Anterior cingulate cortex (tissue), 58 donors: ENCODE data around the gene JMJD6.

Source experiments
- DNase-seq, 58 donors: peaks; one replicate each; lab custom pipeline; 2025; lab: John Stamatoyannopoulos, UW

The JMJD6 gene

DNA sequence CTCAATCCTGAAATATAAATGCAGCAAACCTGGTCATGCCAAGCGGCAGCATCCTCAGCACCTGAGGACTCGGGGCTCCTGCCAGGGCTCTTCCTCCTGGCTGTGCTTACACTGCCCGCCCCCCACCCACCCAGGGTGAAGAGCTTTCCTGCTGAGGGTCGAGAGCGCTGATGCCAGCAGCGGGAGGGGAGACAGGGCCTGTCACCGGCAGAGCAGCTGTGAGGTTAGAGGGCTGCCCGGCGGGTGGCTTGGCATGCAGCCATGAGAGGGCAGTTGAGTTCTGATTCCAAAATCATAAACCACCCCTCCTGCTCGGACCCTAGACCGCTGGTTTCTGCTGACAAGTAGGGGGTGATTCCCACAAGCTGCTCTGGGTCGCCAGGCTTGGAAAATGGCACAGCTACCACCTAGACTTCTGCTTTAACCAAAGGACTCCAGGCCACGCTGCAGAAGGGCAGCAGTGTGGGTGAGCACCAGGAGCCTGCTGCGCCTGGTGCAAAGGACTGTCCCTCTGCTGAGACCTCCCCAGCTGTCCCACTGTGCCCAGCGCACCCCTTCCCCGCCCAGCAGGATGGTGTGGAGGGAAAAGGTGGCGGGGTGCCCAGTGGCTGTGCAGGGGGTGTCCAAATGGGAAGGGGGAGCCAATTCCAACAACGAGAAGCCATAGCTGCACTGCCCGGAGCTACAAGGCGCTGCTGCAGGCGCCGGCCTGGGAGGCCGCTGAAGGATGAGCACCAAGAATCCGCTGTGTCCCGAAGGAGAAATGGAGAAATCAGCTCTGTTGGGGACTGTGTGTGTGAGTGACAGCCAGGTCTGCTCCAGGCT is 42.3 kb downstream of the JMJD6 start:
- no peak for DNase-seq

DNA sequence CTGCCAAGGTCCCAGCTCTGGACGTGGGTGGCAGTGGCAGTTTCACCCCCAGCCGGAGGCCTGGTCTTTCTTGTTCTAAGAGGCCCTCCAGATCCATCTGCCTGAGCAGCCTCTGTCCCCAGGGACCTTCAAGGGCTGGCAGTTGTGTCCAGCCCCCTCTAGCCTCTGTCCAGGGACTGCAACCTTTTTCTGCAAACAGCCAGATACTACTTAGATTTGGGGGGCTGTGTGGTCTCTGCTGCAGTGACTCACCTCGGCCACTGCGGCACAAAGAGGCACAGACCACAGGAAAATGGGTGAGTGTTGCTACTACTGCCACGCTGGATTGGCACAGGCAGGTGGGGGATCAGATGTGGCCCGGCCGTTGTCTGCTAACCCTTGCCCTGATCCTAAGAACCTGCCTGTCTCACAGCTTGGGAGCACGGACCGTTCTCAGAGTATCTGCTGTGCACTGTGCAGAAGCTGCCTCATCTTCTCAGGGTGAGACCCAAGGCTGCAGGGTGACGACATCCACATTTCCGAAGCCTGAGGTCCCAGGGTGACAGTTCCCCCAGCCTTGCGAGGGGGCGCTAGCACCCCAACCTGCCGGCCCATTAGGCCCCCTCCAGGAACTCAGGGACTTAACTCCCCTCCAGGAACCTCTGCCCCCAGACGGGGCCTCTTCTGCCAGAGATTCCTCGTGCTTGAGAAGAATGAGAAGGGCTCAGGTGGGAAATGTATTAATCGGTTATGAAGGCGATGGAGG is 43.2 kb downstream of the JMJD6 start:
- no peak for DNase-seq

GRCh38 chr17:76682296-76682695 is 44.1 kb downstream of the JMJD6 start:
- peak in 1 of 58 donors; percentile 36 for DNase-seq

DNA sequence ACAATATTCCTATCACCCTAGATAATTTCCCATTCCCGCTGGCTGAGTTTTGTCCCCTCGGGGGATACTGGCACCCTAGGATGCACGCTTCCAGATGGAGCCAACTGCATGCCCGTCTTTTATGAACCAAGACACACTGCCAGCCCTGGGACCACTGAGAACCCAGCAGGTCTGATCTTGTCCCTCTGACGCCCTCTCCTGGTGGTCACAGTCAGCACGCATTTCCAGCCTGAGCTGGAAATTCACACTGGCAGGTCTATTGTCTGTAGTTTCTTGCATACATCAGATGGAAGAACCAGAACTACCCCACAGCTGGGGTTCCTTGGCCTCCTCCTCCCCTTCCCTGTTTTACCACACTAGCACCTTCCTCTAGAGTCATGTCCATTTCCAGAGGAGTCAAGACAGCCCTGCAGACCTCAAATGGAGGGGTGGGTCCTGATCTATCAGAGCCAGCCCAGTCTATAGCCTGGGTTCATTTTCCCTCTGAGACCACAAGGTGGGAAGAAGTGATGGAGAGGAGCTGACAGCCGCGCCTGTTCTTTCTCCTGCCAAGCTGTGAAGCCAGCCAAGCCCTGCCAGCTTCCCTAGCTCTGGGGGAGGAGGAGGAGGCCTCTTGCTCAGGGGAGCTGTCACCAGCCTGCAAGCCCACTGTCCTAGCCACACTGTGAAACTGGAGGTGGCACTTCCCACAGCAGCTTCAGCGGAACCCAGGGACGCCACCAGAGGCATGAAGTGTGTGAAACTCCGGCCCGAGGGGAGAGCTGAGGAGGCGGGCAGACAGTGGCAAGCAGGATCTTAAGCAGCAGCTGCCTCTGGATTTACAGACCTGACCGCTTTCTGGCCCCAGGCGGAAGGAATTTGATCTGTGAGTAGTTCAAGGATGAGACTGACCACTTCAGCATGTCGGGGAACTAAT is 44.9 kb downstream of the JMJD6 start:
- peak in 51 of 58 donors; percentile 16 to 86 (median 51) for DNase-seq

DNA sequence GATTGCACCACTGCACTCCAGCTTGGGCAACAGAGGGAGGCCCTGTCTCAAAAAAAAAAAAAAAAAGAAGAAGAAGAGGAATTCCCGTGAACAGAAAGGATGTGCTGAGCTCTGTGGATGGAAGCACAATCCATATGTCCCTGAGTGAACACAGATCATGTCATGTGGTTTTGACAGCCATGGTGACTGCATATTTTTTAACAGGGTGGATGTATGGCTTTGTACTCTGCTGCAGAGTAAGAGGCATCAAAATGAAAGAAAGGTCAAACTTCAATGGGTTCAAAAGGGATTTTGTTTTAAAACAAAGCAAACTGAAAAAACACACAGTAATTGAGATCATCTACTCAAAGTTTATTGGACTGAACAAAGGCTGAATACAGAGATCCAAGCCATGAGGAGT is 47.2 kb downstream of the JMJD6 start:
- DNase-seq = no peak

- no peak for DNase-seq
Measured at GRCh38 chr17:76678330-76678729, 48.1 kb downstream of the JMJD6 start.

- DNase-seq = no peak
Measured at GRCh38 chr17:76677406-76677805, 49.0 kb downstream of the JMJD6 start.

DNA sequence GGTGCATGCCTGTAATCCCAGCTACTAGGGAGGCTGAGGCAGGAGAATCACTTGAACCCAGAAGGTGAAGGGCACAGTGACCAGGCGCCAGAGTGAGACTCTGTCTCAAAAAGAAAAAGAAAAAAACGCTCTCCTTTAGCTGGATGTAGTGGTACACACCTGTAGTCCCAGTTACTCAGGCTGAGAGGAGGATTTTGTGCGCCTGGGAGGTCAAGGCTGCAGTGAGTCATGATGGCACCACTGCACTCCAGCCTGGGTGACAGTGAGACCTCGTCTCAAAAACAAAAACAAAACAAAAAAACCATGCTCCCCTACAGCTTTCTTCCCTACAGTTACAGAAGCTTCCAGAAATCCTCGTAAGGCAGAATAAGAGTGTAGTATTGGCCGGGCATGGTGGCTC is 49.8 kb downstream of the JMJD6 start:
- no peak for DNase-seq

- no peak for DNase-seq
Measured at GRCh38 chr17:76675648-76676047, 50.8 kb downstream of the JMJD6 start.

DNA sequence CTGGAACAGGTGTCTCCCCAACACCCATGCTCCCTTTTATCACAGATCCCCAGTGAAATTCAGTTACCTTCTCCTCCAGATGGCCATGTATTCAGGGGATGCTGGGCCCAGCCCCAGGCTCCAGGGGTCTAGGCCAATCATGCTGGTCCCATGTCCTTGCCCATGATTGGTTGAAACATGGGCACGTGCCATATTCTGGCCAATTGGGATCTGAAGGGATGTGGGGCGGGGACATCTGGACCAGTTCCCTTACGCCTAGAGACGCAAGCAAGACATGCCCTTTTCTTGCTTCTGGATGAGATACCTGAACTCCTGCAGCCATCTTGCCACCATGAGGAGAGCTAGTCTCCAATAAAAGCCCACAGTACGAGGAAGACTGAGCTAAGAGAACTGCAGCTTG is 51.8 kb downstream of the JMJD6 start:
- no peak for DNase-seq

- DNase-seq = no peak
Measured at GRCh38 chr17:76673729-76674128, 52.7 kb downstream of the JMJD6 start.

DNA sequence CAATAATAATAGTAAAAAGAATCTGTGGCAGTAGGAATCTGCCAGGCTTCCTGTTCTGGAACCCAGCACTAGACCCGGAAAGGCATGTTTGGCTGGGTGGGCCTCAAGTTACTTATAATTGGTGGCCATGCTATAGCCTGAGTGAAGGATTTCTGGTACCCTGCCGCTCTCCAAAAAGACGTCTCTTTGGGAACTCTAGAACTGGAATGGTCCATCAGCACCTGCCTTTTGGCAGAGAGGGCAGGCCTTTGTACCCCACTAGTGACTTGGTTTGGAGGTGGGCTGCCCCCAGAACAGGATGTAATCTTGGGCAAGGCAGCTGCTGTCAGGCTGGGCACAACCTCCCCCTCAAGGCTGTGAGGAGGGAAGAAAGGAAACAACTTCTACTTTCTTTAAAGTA is 53.5 kb downstream of the JMJD6 start:
- no peak for DNase-seq

- DNase-seq = no peak
Measured at GRCh38 chr17:76672270-76672851, 54.0 kb downstream of the JMJD6 start.

GRCh38 chr17:76671912-76672262 is 54.5 kb downstream of the JMJD6 start:
- DNase-seq = no peak

- peak; percentile 95 to 100 (median 99) for DNase-seq
Measured at GRCh38 chr17:76671123-76671911, 55.1 kb downstream of the JMJD6 start.

DNA sequence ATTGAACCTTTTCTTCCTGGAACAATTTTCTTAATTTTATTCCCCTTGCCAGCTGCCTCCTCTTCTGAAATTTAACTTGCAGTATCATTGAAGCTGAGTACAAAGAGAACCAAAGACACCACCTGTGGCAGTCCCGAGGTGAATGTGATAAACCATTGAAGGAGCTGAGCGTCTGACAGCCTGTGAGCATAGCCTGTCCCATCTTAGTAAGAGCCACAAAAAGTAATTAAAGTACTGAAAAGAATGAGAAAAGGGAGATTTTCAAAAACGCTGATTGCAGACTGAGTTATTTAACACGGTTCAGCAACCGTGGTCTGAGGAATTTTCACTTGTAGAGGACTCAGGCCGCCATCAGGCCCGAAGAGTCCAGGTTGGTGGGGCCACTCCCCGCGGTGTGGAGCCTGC is 55.7 kb downstream of the JMJD6 start:
- no peak for DNase-seq

DNA sequence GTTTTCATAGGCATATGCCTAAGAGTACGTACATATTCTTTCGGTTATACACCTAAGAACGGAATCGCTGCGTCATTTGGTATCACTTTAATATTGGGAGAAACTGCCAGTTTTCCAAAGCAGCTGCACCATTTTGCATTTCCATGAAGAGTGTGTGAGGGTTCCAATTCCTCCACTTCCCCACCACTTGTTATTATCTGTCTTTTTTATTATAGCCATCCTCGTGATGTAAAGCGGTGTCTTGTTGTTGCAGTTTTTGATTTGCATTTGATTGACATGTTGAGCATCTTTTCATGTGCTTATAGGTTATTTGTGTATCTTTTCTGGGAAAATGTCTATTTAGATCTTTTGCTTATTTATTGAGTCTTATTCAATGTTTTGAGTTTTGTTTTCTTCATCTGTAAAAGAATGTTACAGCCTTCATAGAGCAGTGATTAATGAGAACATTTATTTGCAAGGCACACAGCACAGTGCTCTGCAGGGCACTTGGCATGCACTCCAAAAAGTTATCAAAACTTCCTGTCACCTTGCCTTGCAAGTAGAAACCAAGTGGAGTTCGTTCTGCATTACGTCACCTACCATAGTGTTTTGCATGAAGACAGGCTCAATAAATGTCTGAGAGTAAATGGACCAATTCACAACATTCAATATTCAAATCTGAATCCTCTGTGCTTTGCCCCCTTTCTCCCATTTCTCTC is 56.2 kb downstream of the JMJD6 start:
- DNase-seq = no peak
